Measurements from ENCODE around the gene SPATA12. TPM values are rescaled to one million over a fixed set of nuclear protein-coding genes. Genes with fewer than 3 reads are reported as not detected.

The SPATA12 gene
- total RNA-seq, 6 experiments from 2014 or later = 0.09 TPM; not detected in 5

DNA sequence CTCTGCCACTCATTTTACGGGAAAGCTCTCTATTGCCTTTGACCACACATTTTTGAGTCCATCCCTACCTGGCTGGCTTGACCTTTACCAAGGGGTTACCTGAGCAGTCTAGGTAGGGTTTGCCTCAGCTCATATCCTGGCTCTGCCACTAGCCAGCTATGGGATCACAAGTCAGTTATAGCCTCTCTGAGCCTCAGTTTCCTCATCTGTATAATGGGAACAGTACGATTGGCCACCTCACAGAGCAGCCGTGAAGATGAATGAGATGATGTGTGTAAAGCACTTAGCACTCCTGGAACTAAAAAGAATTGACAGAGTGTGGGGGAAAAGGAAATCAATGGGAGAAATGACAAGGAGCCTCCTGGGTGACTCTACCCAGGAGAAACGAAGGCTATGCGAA lies 28.0 kb downstream of the SPATA12 start:
- intact Hi-C loops (cut with DNase I) = no loop called here
- Histone ChIP-seq H3K36me3 (no peaks in the 10 kb centered on the region), H3K4me1 (no peaks in the 10 kb centered on the region), H3K9me3 (no peaks in the 10 kb centered on the region), H3K4me3 (no peak overlapping the region), H3K27ac (no peak overlapping the region), H3K27me3 (no peaks in the 10 kb centered on the region)
- no peak for ATAC-seq
- no peak for TF ChIP-seq POLR2A (IDR thresholded peaks at IDR 0.05)
- TF ChIP-seq, protein P1, sequence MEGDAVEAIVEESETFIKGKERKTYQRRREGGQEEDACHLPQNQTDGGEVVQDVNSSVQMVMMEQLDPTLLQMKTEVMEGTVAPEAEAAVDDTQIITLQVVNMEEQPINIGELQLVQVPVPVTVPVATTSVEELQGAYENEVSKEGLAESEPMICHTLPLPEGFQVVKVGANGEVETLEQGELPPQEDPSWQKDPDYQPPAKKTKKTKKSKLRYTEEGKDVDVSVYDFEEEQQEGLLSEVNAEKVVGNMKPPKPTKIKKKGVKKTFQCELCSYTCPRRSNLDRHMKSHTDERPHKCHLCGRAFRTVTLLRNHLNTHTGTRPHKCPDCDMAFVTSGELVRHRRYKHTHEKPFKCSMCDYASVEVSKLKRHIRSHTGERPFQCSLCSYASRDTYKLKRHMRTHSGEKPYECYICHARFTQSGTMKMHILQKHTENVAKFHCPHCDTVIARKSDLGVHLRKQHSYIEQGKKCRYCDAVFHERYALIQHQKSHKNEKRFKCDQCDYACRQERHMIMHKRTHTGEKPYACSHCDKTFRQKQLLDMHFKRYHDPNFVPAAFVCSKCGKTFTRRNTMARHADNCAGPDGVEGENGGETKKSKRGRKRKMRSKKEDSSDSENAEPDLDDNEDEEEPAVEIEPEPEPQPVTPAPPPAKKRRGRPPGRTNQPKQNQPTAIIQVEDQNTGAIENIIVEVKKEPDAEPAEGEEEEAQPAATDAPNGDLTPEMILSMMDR (IDR thresholded peaks at IDR 0.05) = no peak
- no peak for DNase-seq
- 58% methylated on average over 5 of the region's 5 CpGs for WGBS (ENCODE audit: insufficient coverage, low coverage, low lambda C conversion rate, missing lambda C conversion rate)

DNA sequence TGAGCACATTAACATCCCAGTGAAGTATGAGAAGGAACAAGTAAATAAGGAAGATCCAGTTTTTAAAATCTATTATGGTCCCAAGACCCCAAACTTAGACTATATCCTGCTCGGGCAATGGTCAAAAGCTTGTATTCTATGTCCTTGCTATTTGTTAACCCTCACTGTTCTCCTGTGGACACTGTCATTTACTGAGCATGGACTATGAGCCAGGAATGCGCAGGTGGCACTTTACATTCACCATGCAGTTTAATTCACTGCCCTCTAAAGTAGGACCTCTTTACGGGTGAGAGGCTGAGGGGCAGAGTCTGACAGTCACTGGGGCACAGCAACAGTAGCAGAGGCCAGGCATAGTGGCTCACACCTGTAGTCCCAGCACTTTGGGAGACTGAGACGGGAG lies 28.6 kb downstream of the SPATA12 start:
- H3K36me3 ChIP-seq = no peaks in the 10 kb centered on the region
- H3K27ac ChIP-seq = no peak overlapping the region
- WGBS (ENCODE audit: insufficient coverage, low coverage, low lambda C conversion rate, missing lambda C conversion rate) = 76% methylated on average over 4 of the region's 4 CpGs
- TF ChIP-seq, protein P1 (IDR thresholded peaks at IDR 0.05) = no peak
- TF ChIP-seq POLR2A (IDR thresholded peaks at IDR 0.05) = no peak
- no peak for ATAC-seq
- intact Hi-C loops (cut with DNase I) = no loop called here
- no peaks in the 10 kb centered on the region for H3K4me1 ChIP-seq
- H3K9me3 ChIP-seq = no peaks in the 10 kb centered on the region
- H3K27me3 ChIP-seq = no peaks in the 10 kb centered on the region
- DNase-seq = no peak
- no peak overlapping the region for H3K4me3 ChIP-seq

DNA sequence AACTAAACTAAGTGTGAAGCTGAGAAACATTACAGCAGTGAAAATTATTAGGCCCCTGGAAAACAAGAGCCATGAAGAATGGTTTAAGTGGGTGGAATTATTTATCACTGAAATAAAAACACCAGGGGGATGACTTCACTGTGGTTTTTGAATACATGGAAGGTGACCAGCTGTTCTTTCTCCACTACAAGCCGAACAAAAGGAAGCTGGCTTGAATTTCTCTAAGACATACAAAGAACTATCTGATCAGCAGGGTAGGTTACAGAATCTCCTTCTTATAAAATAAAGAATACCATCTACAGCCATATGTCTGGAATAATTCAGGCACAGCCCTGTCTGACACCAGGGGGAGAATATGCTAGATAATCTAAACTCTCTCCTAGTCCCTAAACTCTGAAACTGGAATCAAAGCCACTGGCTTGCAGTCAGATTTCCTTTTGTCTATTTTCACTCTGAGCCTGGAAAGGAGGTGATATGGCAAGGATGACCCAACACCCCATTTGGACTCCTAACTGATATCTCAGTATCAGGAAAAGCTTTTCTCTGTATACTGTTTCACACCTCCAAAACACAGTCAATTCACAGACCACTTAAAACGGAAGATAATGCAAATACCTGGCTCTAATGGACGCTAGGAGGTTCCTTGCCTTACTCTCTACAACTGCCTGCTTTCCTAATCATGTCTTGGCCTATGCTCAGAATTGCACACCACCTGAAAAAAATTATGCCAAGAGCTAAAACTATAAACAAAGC lies 31.2 kb downstream of the SPATA12 start:
- intact Hi-C loops (cut with DNase I) = no loop called here
- DNase-seq (no peak), ATAC-seq (no peak)
- Histone ChIP-seq H3K36me3 (no peaks in the 10 kb centered on the region), H3K4me3 (no peak overlapping the region), H3K9me3 (no peaks in the 10 kb centered on the region), H3K27me3 (no peaks in the 10 kb centered on the region), H3K4me1 (no peaks in the 10 kb centered on the region), H3K27ac (no peak overlapping the region)
- 68% methylated on average over 2 of the region's 3 CpGs for WGBS (ENCODE audit: insufficient coverage, low coverage, low lambda C conversion rate, missing lambda C conversion rate)
- no peak for TF ChIP-seq POLR2A (IDR thresholded peaks at IDR 0.05)
- TF ChIP-seq, protein P1 (IDR thresholded peaks at IDR 0.05) = no peak

DNA sequence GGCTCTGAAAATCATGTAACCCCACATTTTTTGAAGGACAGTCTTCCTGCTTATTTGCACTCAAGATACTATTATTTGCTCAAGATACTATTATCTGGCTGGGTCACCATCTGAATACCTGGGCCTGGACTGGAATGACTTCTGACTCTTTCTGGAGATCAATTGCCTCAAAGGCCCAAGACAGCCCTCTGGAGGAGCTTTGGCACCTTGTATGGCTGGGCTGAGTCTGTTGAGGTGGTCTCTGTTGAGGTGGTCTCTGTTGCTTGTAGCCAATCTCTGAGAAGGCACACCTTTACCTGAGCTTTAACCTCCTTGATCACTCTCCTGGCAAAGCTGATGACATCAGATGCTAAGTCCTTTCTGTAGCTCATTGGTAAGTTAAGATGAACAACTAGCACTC lies 33.0 kb downstream of the SPATA12 start:
- intact Hi-C loops (cut with DNase I) = no loop called here
- Histone ChIP-seq H3K36me3 (no peaks in the 10 kb centered on the region), H3K27ac (no peak overlapping the region), H3K27me3 (no peaks in the 10 kb centered on the region), H3K9me3 (no peaks in the 10 kb centered on the region), H3K4me1 (no peaks in the 10 kb centered on the region), H3K4me3 (no peak overlapping the region)
- ATAC-seq (no peak), DNase-seq (no peak)
- TF ChIP-seq, protein P1 (IDR thresholded peaks at IDR 0.05) = no peak
- TF ChIP-seq POLR2A (IDR thresholded peaks at IDR 0.05) = no peak
